HepG2 (cell line): ENCODE data around the gene SKA2. TPM values are rescaled to one million over a fixed set of nuclear protein-coding genes. Genes with fewer than 3 reads are reported as not detected.

ENCODE experiments used
- ARHGAP35 ChIP-seq: sonication (generic); formaldehyde crosslinking; IDR thresholded peaks from 2 replicates; pipeline ENCODE4 v1.9.0; 2022; ENCODE audit warnings: mild to moderate bottlenecking, inconsistent platforms, moderate library complexity, missing genetic modification reagents, borderline replicate concordance
- CENPBD1 ChIP-seq: sonication (generic); formaldehyde crosslinking; IDR thresholded peaks from 2 replicates; pipeline ENCODE4 v1.8.0; 2022; ENCODE audit warnings: missing genetic modification reagents, low read depth, mild to moderate bottlenecking, borderline replicate concordance
- CREB1 ChIP-seq, 2 experiments: fragments of 450-650 bp in 1 of 2; IDR thresholded peaks; 2 replicates each; pipeline ENCODE4 v1.6.1; 2016 to 2017; ENCODE audit warnings: control low read depth in 1 of 2, mild to moderate bottlenecking in 1 of 2, missing compliant biosample characterization in 1 of 2, missing genetic modification characterization in 1 of 2
- DMAP1 ChIP-seq: IDR thresholded peaks from 2 replicates; pipeline ENCODE4 v1.6.1; 2016
- DNMT3B ChIP-seq: conservative IDR thresholded peaks from 2 replicates; pipeline ENCODE4 v1.6.1; 2016; ENCODE audit warnings: missing biosample characterization, control low read depth
- GTF3A ChIP-seq: sonication (generic); formaldehyde crosslinking; conservative IDR thresholded peaks from 2 replicates; pipeline ENCODE4 v1.4.0; 2020; ENCODE audit warnings: mild to moderate bottlenecking, missing genetic modification reagents
- HDAC1 ChIP-seq: sonication (generic); formaldehyde crosslinking; IDR thresholded peaks from 2 replicates; pipeline ENCODE4 v1.5.1; 2020; ENCODE audit warnings: mild to moderate bottlenecking, missing genetic modification reagents
- MAFG ChIP-seq: sonication (generic); formaldehyde crosslinking; IDR thresholded peaks from 2 replicates; pipeline ENCODE4 v1.5.1; 2020; ENCODE audit warnings: mild to moderate bottlenecking, missing genetic modification reagents
- SETDB1 ChIP-seq: sonication (generic); formaldehyde crosslinking; IDR thresholded peaks from 2 replicates; pipeline ENCODE4 v1.5.1; 2020; ENCODE audit warnings: missing genetic modification reagents, mild to moderate bottlenecking, borderline replicate concordance
- SNRNP70 ChIP-seq: fragments of 200-400 bp; formaldehyde crosslinking; IDR thresholded peaks from 2 replicates; pipeline ENCODE4 v1.6.1; 2017; ENCODE audit warnings: mild to moderate bottlenecking, low read depth, low read length, moderate library complexity
- SOX13 ChIP-seq, 3 experiments: fragments of 450-650 bp in 1 of 3; sonication (generic) in 1 of 3; formaldehyde crosslinking in 1 of 3; IDR thresholded peaks in 2 of 3; conservative IDR thresholded peaks in 1 of 3; 2 replicates each; pipeline versions ENCODE4 v1.5.0 to v1.6.1; 2016 to 2020; ENCODE audit warnings: antibody characterized with exemption in 1 of 3, mild to moderate bottlenecking in 1 of 3, missing compliant biosample characterization in 1 of 3, missing genetic modification reagents in 1 of 3, moderate library complexity in 1 of 3
- STAT5B ChIP-seq: sonication (generic); formaldehyde crosslinking; IDR thresholded peaks from 2 replicates; pipeline ENCODE4 v1.4.0; 2020; ENCODE audit warnings: missing genetic modification reagents
- TBP ChIP-seq: sonication (generic); formaldehyde crosslinking; IDR thresholded peaks from 2 replicates; pipeline ENCODE4 v1.5.0; 2020; ENCODE audit warnings: missing genetic modification reagents
- ZBTB3 ChIP-seq: sonication (generic); formaldehyde crosslinking; IDR thresholded peaks from 2 replicates; pipeline ENCODE4 v1.4.0; 2020; ENCODE audit warnings: low read depth, mild to moderate bottlenecking, moderate library complexity, missing genetic modification reagents, borderline replicate concordance
- ZBTB37 ChIP-seq: sonication (generic); formaldehyde crosslinking; IDR thresholded peaks from 2 replicates; pipeline ENCODE4 v1.4.0; 2020; ENCODE audit warnings: mild to moderate bottlenecking, missing genetic modification reagents
- ZIK1 ChIP-seq: sonication (generic); formaldehyde crosslinking; IDR thresholded peaks from 2 replicates; pipeline ENCODE4 v1.5.0; 2020; ENCODE audit warnings: mild to moderate bottlenecking, low read depth, missing genetic modification reagents, borderline replicate concordance
- ZNF234 ChIP-seq: sonication (generic); formaldehyde crosslinking; conservative IDR thresholded peaks from 2 replicates; pipeline ENCODE4 v1.5.1; 2020; ENCODE audit warnings: mild to moderate bottlenecking, missing genetic modification reagents
- ZNF280D ChIP-seq: sonication (generic); formaldehyde crosslinking; IDR thresholded peaks from 2 replicates; pipeline ENCODE4 v1.5.1; 2020; ENCODE audit warnings: mild to moderate bottlenecking, missing genetic modification reagents
- ZNF607 ChIP-seq: sonication (generic); formaldehyde crosslinking; IDR thresholded peaks from 2 replicates; pipeline ENCODE4 v1.5.1; 2020; ENCODE audit warnings: missing genetic modification reagents, mild to moderate bottlenecking, borderline replicate concordance
- ZNF660 ChIP-seq: sonication (generic); formaldehyde crosslinking; IDR thresholded peaks from 2 replicates; pipeline ENCODE4 v1.5.1; 2020; ENCODE audit warnings: mild to moderate bottlenecking, low read depth, missing genetic modification reagents, borderline replicate concordance
- ZNF790 ChIP-seq: sonication (generic); formaldehyde crosslinking; IDR thresholded peaks from 2 replicates; pipeline ENCODE4 v1.8.0; 2022; ENCODE audit warnings: missing genetic modification reagents, mild to moderate bottlenecking, borderline replicate concordance
- ZNF850 ChIP-seq: sonication (generic); formaldehyde crosslinking; conservative IDR thresholded peaks from 2 replicates; pipeline ENCODE4 v1.9.0; 2021; ENCODE audit warnings: mild to moderate bottlenecking, missing genetic modification reagents
- polyA plus RNA-seq, 8 experiments: library from polyadenylated mRNA; depleted of rRNA in 3 of 8; stranded (reverse) in 7 of 8; unstranded in 1 of 8; fragments of >200 nt; fragmentation: Illumina TruSeq in 4 of 8; extraction: Trizol in 4 of 8; gene quantifications; 2 replicates each; pipeline versions ENCODE4 v1.2.1 to v1.2.3, GENCODE V29; 2011 to 2016; ENCODE audit warnings: low read depth in 4 of 8, missing spikeins in 1 of 8, mixed read lengths in 1 of 8; ENCODE audit not compliant: insufficient read depth in 1 of 8
- total RNA-seq, 5 experiments: library from RNA; depleted of rRNA; stranded (reverse); fragments of >200 nt; fragmentation: Illumina TruSeq; extraction: Trizol; gene quantifications; 2 replicates each; pipeline ENCODE4 v1.2.3, GENCODE V29; 2016; ENCODE audit warnings: low read depth in 1 of 5

SKA2 gene
- total and polyA plus RNA-seq, 2 of the 13 experiments (the other 11 are each of a cell fraction or from before 2014, with no cell fraction given): 18.6 to 91.8 TPM

- TF ChIP-seq CREB1 (IDR thresholded peaks at IDR 0.05) (no peak), CREB1 (CRISPR knock-in tag; IDR thresholded peaks at IDR 0.05) (no peak), ARHGAP35 (CRISPR knock-in tag) (peak; percentile 41; the same call in 1 of the 2 replicates), ZBTB3 (CRISPR knock-in tag) (0 out of 2 replicates have a peak, but pooled peaks have one; percentile 61), DMAP1 (CRISPR knock-in tag) (no peak), MAFG (peak; percentile 55; the same call in 1 of the 2 replicates), CENPBD1 (0 out of 2 replicates have a peak, but pooled peaks have one; percentile 17), ZNF790 (CRISPR knock-in tag) (peak; percentile 17; the same call in 1 of the 2 replicates), GTF3A (CRISPR knock-in tag) (0 out of 2 replicates have a peak, but pooled peaks have one; percentile 78), ZNF280D (CRISPR knock-in tag) (no peak), ZNF234 (CRISPR knock-in tag) (0 out of 2 replicates have a peak, but pooled peaks have one; percentile 86), STAT5B (CRISPR knock-in tag) (no peak), SOX13 (IDR thresholded peaks at IDR 0.05) (peak; percentile 38; the same call in 1 of the 2 replicates), SOX13 (CRISPR knock-in tag; conservative IDR thresholded peaks at IDR 0.05 in 1 of 2, IDR thresholded peaks at IDR 0.05 in 1 of 2) (no peak), ZBTB37 (peak; percentile 63; the same call in 1 of the 2 replicates), TBP (CRISPR knock-in tag) (no peak), SETDB1 (peak; percentile 84), DNMT3B (CRISPR knock-in tag) (no peak), SNRNP70 (no peak), ZNF607 (CRISPR knock-in tag) (peak; percentile 76), ZIK1 (CRISPR knock-in tag) (no peak), ZNF850 (CRISPR knock-in tag) (0 out of 2 replicates have a peak, but pooled peaks have one; percentile 49), ZNF660 (CRISPR knock-in tag) (0 out of 2 replicates have a peak, but pooled peaks have one; percentile 35), HDAC1 (CRISPR knock-in tag) (no peak)
These were observed 680 bp downstream of the SKA2 start (continued) for GRCh38 chr17:59154292-59154720.
